Measurements from ENCODE around the gene TDRD7.
"Not testable (repeated sequence)": the region's sequence is repeated elsewhere in the genome, so short reads cannot be mapped to it uniquely, and the experiment has no call there.

TDRD7 gene

DNA sequence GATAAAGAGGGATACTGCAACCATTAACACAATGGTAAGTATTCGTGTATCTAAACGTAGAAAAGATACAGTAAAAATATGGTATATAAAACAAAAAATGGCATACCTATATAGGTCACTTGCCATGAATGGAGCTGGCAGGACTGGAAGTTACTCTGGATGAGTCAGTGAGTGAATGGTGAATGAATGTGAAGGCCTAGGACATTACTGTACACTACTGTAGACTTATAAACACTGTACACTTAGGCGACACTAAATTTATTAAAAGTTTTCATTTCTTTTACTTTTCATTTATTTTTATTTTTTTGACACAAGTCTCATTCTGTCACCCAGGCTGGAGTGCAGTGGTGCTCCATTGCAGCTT, 14.1 kb downstream of the TDRD7 start:
- H3K9me3 Mint-ChIP-seq: peaks cover 5% of the 10 kb centered on the region
- ATAC-seq (ENCODE audit: low read depth) (no peak), DNase-seq (ENCODE audit: low spot score in 2 of 2) (no peak)
- H3K27me3 Mint-ChIP-seq: no peaks in the 10 kb centered on the region
- H3K4me1 Mint-ChIP-seq: peaks cover 11% of the 10 kb centered on the region
- peaks cover 35% of the 10 kb centered on the region for H3K36me3 Mint-ChIP-seq
- H3K4me3 Mint-ChIP-seq: no peak overlapping the region
- H3K27ac Mint-ChIP-seq: no peak overlapping the region

DNA sequence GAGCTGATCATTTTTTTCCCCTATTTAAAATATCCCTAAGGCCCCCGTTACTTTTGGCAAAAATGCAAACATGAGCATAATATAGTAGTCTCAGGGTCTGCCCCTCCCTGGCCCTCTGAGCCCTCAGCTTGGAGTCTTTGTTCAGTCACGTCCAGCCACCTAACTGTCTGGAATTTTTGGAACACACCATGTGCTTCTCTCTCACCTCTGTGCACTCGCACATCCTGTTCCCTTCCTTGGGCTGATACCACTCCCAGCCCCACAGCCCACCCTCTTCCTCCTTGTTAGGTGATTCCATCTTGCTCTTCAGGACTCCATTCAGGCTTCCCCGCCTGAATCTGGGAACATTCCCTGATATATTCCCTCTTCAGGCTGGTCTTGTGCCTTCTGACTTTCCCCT, 16.0 kb downstream of the TDRD7 start:
- Mint-ChIP-seq H3K4me1 (peaks cover 14% of the 10 kb centered on the region), H3K9me3 (peaks cover 5% of the 10 kb centered on the region), H3K4me3 (no peak overlapping the region), H3K36me3 (peaks cover 47% of the 10 kb centered on the region), H3K27me3 (no peaks in the 10 kb centered on the region), H3K27ac (no peak overlapping the region)
- ATAC-seq (ENCODE audit: low read depth): no peak
- no peak for DNase-seq (ENCODE audit: low spot score in 2 of 2)

- H3K27ac Mint-ChIP-seq: no peak overlapping the region
These were observed 18.6 kb downstream of the TDRD7 start for GRCh38 chr9:97430316-97431043.

DNA sequence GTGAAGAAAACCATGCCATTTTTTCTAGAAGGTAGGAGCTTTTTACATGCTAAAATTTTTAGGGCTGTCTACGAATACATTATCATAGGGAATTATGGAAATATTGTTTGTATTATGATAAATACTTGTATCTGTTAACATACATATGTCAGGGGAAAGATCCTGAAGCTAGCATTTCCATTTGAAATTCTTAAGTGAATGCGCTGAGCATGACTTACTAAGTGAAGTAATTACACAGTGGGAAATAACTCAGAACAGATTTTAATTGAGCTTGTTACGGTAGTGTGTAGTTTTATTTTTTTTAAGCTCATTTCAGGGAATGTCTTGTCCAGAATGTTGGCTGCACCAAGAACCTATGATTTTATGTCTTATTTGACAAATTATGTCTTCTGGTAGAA, 19.1 kb downstream of the TDRD7 start:
- Mint-ChIP-seq H3K9me3 (no peaks in the 10 kb centered on the region), H3K27ac (no peak overlapping the region), H3K36me3 (peaks cover 49% of the 10 kb centered on the region), H3K4me1 (peaks cover 17% of the 10 kb centered on the region), H3K27me3 (no peaks in the 10 kb centered on the region), H3K4me3 (no peak overlapping the region)
- no peak for ATAC-seq (ENCODE audit: low read depth)
- no peak for DNase-seq (ENCODE audit: low spot score in 2 of 2)

More at GRCh38 chr9:97430316-97431043, 18.6 kb downstream of the TDRD7 start:
- no peak for ATAC-seq (ENCODE audit: low read depth)
- H3K4me1 Mint-ChIP-seq: peaks cover 17% of the 10 kb centered on the region
- no peaks in the 10 kb centered on the region for H3K27me3 Mint-ChIP-seq
- H3K36me3 Mint-ChIP-seq: peaks cover 50% of the 10 kb centered on the region
- H3K4me3 Mint-ChIP-seq: no peak overlapping the region
- no peaks in the 10 kb centered on the region for H3K9me3 Mint-ChIP-seq
- DNase-seq (ENCODE audit: low spot score in 2 of 2): no peak

DNA sequence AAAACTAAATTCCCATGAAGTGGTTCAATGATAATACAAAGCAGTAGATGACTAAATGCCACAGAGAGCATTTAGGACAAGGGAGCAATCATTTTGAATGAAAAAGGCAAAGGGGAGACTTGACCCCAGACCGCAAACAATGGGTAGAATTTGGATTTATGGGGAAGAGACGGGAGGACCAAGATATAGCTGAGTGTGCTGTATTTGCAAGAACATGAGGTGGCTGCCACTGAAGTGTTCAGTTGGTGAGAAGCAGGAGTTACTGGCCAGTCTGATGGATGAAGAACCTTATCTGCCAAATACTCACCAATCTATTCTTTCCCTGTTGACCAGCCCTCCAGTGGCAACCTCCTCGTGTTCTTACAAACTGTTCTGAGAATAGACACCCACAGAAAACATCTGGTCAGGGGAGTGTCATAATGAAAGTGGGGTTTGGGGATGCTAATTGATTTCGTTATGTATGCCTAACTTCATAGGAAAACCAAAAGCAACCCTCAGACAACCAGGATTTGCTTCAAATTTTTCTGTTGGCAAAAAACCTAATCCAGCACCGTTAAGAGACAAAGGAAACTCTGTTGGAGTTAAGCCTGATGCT, 19.8 kb downstream of the TDRD7 start:
- Mint-ChIP-seq H3K4me3 (no peak overlapping the region), H3K27me3 (no peaks in the 10 kb centered on the region), H3K9me3 (no peaks in the 10 kb centered on the region), H3K27ac (peak overlapping the region; percentile 1), H3K4me1 (peaks cover 17% of the 10 kb centered on the region), H3K36me3 (peaks cover 49% of the 10 kb centered on the region)
- DNase-seq (ENCODE audit: low spot score in 2 of 2) (no peak), ATAC-seq (ENCODE audit: low read depth) (no peak)

GRCh38 chr9:97437051-97437600, 25.2 kb downstream of the TDRD7 start:
- no peak for DNase-seq (ENCODE audit: low spot score in 2 of 2)
- Mint-ChIP-seq H3K4me3 (no peak overlapping the region), H3K4me1 (peaks cover 6% of the 10 kb centered on the region), H3K27me3 (no peaks in the 10 kb centered on the region), H3K27ac (no peak overlapping the region), H3K9me3 (no peaks in the 10 kb centered on the region), H3K36me3 (peaks cover 31% of the 10 kb centered on the region)
- ATAC-seq (ENCODE audit: low read depth): no peak

DNA sequence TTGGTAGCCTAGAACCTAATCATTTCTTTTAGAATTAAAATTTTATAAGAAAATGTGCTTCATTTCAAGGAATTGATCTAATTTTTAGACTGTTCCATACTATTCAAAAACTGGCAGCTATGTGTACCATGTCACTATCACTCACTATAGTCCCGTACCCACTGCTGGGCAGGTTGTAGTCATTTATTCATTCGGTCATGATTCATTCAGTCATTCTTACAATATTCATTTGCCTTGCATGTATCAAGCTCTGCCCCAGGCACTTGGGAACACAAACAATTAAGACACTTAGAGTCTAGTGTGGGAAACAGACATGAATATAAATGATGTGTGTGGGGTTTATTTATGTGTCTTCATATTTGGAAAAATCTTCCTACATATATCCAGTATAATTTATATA, 26.4 kb downstream of the TDRD7 start:
- Mint-ChIP-seq H3K27ac (no peak overlapping the region), H3K9me3 (no peaks in the 10 kb centered on the region), H3K4me1 (peaks cover 5% of the 10 kb centered on the region), H3K36me3 (peaks cover 28% of the 10 kb centered on the region), H3K4me3 (no peak overlapping the region), H3K27me3 (no peaks in the 10 kb centered on the region)
- DNase-seq (ENCODE audit: low spot score in 2 of 2) (no peak), ATAC-seq (ENCODE audit: low read depth) (no peak)

GRCh38 chr9:97438666-97439065, 26.8 kb downstream of the TDRD7 start:
- H3K4me1 Mint-ChIP-seq: peaks cover 1% of the 10 kb centered on the region
- ATAC-seq (ENCODE audit: low read depth) (no peak), DNase-seq (ENCODE audit: low spot score in 2 of 2) (no peak)
- H3K27me3 Mint-ChIP-seq: no peaks in the 10 kb centered on the region
- no peak overlapping the region for H3K27ac Mint-ChIP-seq
- peaks cover 25% of the 10 kb centered on the region for H3K36me3 Mint-ChIP-seq
- no peak overlapping the region for H3K4me3 Mint-ChIP-seq
- H3K9me3 Mint-ChIP-seq: no peaks in the 10 kb centered on the region

- H3K36me3 Mint-ChIP-seq: peaks cover 20% of the 10 kb centered on the region
- H3K4me1 Mint-ChIP-seq: no peaks in the 10 kb centered on the region
- H3K9me3 Mint-ChIP-seq: no peaks in the 10 kb centered on the region
- H3K27me3 Mint-ChIP-seq: no peaks in the 10 kb centered on the region
- H3K4me3 Mint-ChIP-seq: no peak overlapping the region
- no peak for ATAC-seq (ENCODE audit: low read depth)
- no peak for DNase-seq (ENCODE audit: low spot score in 2 of 2)
- no peak overlapping the region for H3K27ac Mint-ChIP-seq
These were observed 28.3 kb downstream of the TDRD7 start for GRCh38 chr9:97440160-97440559.

GRCh38 chr9:97441729-97442128, 29.8 kb downstream of the TDRD7 start:
- ATAC-seq (ENCODE audit: low read depth) (no peak), DNase-seq (ENCODE audit: low spot score in 2 of 2) (no peak)
- peaks cover 23% of the 10 kb centered on the region for H3K36me3 Mint-ChIP-seq
- H3K27me3 Mint-ChIP-seq: no peaks in the 10 kb centered on the region
- no peak overlapping the region for H3K27ac Mint-ChIP-seq
- no peaks in the 10 kb centered on the region for H3K9me3 Mint-ChIP-seq
- no peak overlapping the region for H3K4me3 Mint-ChIP-seq
- no peaks in the 10 kb centered on the region for H3K4me1 Mint-ChIP-seq

DNA sequence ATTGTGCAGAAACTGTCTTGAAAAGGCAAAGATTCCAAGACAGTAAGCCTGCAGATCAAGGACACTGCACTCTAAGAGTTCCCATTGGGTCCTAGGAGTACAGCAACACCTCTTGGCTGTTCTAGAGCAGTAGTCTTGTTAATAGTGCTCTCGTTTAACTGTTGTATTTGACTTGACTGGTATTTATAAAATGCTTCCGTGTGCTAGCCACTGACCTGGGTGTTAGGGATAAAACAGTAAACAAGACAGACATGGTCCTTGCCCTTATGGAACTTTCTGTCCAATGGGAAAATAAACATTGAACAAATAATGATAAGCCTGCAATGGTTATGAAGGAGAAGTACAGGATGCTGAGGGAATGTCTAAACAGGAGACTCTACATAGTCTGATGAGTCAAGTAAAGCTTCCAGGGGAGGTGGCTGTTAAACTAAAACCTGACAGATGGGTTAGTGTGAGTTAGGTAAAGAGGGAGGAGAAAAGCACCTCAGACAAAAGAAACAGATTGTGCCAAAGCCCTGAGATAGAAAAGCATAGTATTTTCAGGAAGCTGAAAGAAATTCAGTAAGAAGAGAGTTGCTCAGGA, 33.3 kb downstream of the TDRD7 start:
- H3K9me3 Mint-ChIP-seq: no peaks in the 10 kb centered on the region
- ATAC-seq (ENCODE audit: low read depth): no peak
- H3K36me3 Mint-ChIP-seq: peaks cover 26% of the 10 kb centered on the region
- DNase-seq (ENCODE audit: low spot score in 2 of 2): no peak
- no peaks in the 10 kb centered on the region for H3K27me3 Mint-ChIP-seq
- no peaks in the 10 kb centered on the region for H3K4me1 Mint-ChIP-seq
- H3K27ac Mint-ChIP-seq: no peak overlapping the region
- no peak overlapping the region for H3K4me3 Mint-ChIP-seq

- no peak for DNase-seq (ENCODE audit: low spot score in 2 of 2)
- no peaks in the 10 kb centered on the region for H3K27me3 Mint-ChIP-seq
These were observed 35.1 kb downstream of the TDRD7 start for GRCh38 chr9:97447001-97447400.

GRCh38 chr9:97453573-97453972, 41.7 kb downstream of the TDRD7 start:
- not testable (repeated sequence) for H3K27me3 Mint-ChIP-seq; H3K4me1 Mint-ChIP-seq; DNase-seq (ENCODE audit: low spot score in 2 of 2); H3K27ac Mint-ChIP-seq; H3K4me3 Mint-ChIP-seq; H3K9me3 Mint-ChIP-seq; ATAC-seq (ENCODE audit: low read depth)
- peaks cover 25% of the 10 kb centered on the region for H3K36me3 Mint-ChIP-seq

More at GRCh38 chr9:97447001-97447400, 35.1 kb downstream of the TDRD7 start:
- H3K9me3 Mint-ChIP-seq: no peaks in the 10 kb centered on the region
- H3K27ac Mint-ChIP-seq: no peak overlapping the region
- no peak overlapping the region for H3K4me3 Mint-ChIP-seq
- peaks cover 26% of the 10 kb centered on the region for H3K36me3 Mint-ChIP-seq
- no peak for ATAC-seq (ENCODE audit: low read depth)
- no peaks in the 10 kb centered on the region for H3K4me1 Mint-ChIP-seq

- not testable (repeated sequence) for H3K27me3 Mint-ChIP-seq; H3K4me3 Mint-ChIP-seq; H3K4me1 Mint-ChIP-seq; H3K27ac Mint-ChIP-seq; H3K9me3 Mint-ChIP-seq; DNase-seq (ENCODE audit: low spot score in 2 of 2); ATAC-seq (ENCODE audit: low read depth)
- peaks cover 25% of the 10 kb centered on the region for H3K36me3 Mint-ChIP-seq
These were observed 44.9 kb downstream of the TDRD7 start for GRCh38 chr9:97456841-97457240.
